Uterus (tissue), 4 donors: ENCODE results near the gene ERVW-1. TPM values are rescaled to one million over a fixed set of nuclear protein-coding genes. Genes with fewer than 3 reads are reported as not detected.

ENCODE experiments used
- DNase-seq, 2 donors: peaks; one replicate each; pipeline ENCODE4 v3.0.0-alpha.2; 2019 to 2020
- H3K27ac ChIP-seq, 2 donors: fragments of 200-600 bp; sonication (generic); 1 replicate in 1 of 2; 2 replicates in 1 of 2; pipeline ENCODE4 v1.5.1; 2016 to 2018
- H3K27me3 ChIP-seq, 2 donors: fragments of 200-600 bp; sonication (generic); one replicate each; pipeline ENCODE4 v1.5.1; 2018 to 2019; ENCODE audit warnings: control low read depth in 1 of 2
- H3K36me3 ChIP-seq, 2 donors: fragments of 200-600 bp; sonication (generic); one replicate each; pipeline ENCODE4 v1.5.1; 2019; ENCODE audit warnings: control low read depth in 1 of 2
- H3K4me1 ChIP-seq, 2 donors: fragments of 200-600 bp; sonication (generic); one replicate each; pipeline ENCODE4 v1.5.1; 2018 to 2019; ENCODE audit warnings: control low read depth in 1 of 2
- H3K4me3 ChIP-seq, 2 donors: fragments of 200-600 bp; sonication (generic); 1 replicate in 1 of 2; 2 replicates in 1 of 2; pipeline ENCODE4 v1.5.1; 2018 to 2019; ENCODE audit warnings: mild to moderate bottlenecking in 1 of 2
- H3K9me3 ChIP-seq, 2 donors: fragments of 200-600 bp; sonication (generic); one replicate each; pipeline ENCODE4 v1.5.1; 2019; ENCODE audit warnings: control low read depth in 1 of 2
- CTCF ChIP-seq, 4 experiments: fragments of 200-600 bp in 2 of 4; fragments of 450-650 bp in 2 of 4; sonication (generic) in 2 of 4; IDR thresholded peaks; one replicate each; pipeline ENCODE4 v1.5.1; 2016 to 2019; ENCODE audit warnings: antibody characterized with exemption in 4 of 4, mild to moderate bottlenecking in 2 of 4, moderate library complexity in 1 of 4
- POLR2A ChIP-seq, 2 donors: fragments of 450-650 bp; IDR thresholded peaks; one replicate each; pipeline ENCODE4 v1.6.1; 2016; ENCODE audit warnings: antibody characterized with exemption in 2 of 2, mild to moderate bottlenecking in 1 of 2, moderate library complexity in 1 of 2
- intact Hi-C: fragments of 100-400 bp; cut with DNase I; formaldehyde crosslinking; loops from one replicate; pipeline ENCODE4 v1.15.1; 2023; ENCODE audit warnings: low total_unique reads
- total RNA-seq, 4 donors: library from RNA; depleted of rRNA in 3 of 4; stranded (reverse); fragments of >200 nt in 3 of 4; gene quantifications; one replicate each; pipeline versions ENCODE4 v1.1.0 to v1.2.4, GENCODE V29; 2014 to 2023
- donor health status: DM: yes; HTN: yes; CAD: no.

Gene ERVW-1
- total RNA-seq, 4 donors from 2014 or later, result not detected

- H3K27me3 ChIP-seq, result no peaks in the 10 kb centered on the region
- no peaks in the 10 kb centered on the region for H3K9me3 ChIP-seq
- no peak for TF ChIP-seq POLR2A (IDR thresholded peaks at IDR 0.05)
- TF ChIP-seq CTCF (IDR thresholded peaks at IDR 0.05), result no peak
- no peaks in the 10 kb centered on the region for H3K4me1 ChIP-seq
- no peaks in the 10 kb centered on the region for H3K36me3 ChIP-seq
- no peak overlapping the region for H3K27ac ChIP-seq
- no peak overlapping the region for H3K4me3 ChIP-seq
- intact Hi-C loops, result no loop called here
- DNase-seq, result no peak
Measured at GRCh38 chr7:92432299-92432946, 45.3 kb downstream of the ERVW-1 start.

- Histone ChIP-seq H3K27me3 (no peaks in the 10 kb centered on the region), H3K4me3 (no peak overlapping the region)
Measured at GRCh38 chr7:92427193-92427592, 50.6 kb downstream of the ERVW-1 start.

GRCh38 chr7:92425311-92425947, 52.3 kb downstream of the ERVW-1 start:
- no peak for TF ChIP-seq POLR2A (IDR thresholded peaks at IDR 0.05)
- no peak for TF ChIP-seq CTCF (IDR thresholded peaks at IDR 0.05)
- H3K9me3 ChIP-seq, result no peaks in the 10 kb centered on the region
- H3K36me3 ChIP-seq, result no peaks in the 10 kb centered on the region
- no peak overlapping the region for H3K27ac ChIP-seq
- intact Hi-C loops, result no loop called here
- no peak for DNase-seq
- H3K27me3 ChIP-seq, result no peaks in the 10 kb centered on the region
- no peaks in the 10 kb centered on the region for H3K4me1 ChIP-seq
- H3K4me3 ChIP-seq, result no peak overlapping the region

More at GRCh38 chr7:92427193-92427592, 50.6 kb downstream of the ERVW-1 start:
- H3K4me1 ChIP-seq, result no peaks in the 10 kb centered on the region
- intact Hi-C loops, result no loop called here
- H3K27ac ChIP-seq, result no peak overlapping the region
- H3K36me3 ChIP-seq, result no peaks in the 10 kb centered on the region
- no peaks in the 10 kb centered on the region for H3K9me3 ChIP-seq
- no peak for DNase-seq
- TF ChIP-seq CTCF (IDR thresholded peaks at IDR 0.05) (no peak), POLR2A (IDR thresholded peaks at IDR 0.05) (no peak)

- H3K27me3 ChIP-seq, result no peaks in the 10 kb centered on the region
- intact Hi-C loops, result no loop called here
- no peaks in the 10 kb centered on the region for H3K36me3 ChIP-seq
- H3K4me3 ChIP-seq, result no peak overlapping the region
- H3K9me3 ChIP-seq, result no peaks in the 10 kb centered on the region
- DNase-seq, result no peak
- TF ChIP-seq POLR2A (IDR thresholded peaks at IDR 0.05) (no peak), CTCF (IDR thresholded peaks at IDR 0.05) (no peak)
- no peaks in the 10 kb centered on the region for H3K4me1 ChIP-seq
- H3K27ac ChIP-seq, result no peak overlapping the region
Measured at GRCh38 chr7:92423710-92424131, 54.0 kb downstream of the ERVW-1 start.

- Histone ChIP-seq H3K27me3 (no peaks in the 10 kb centered on the region), H3K4me1 (no peaks in the 10 kb centered on the region), H3K9me3 (no peaks in the 10 kb centered on the region), H3K27ac (no peak overlapping the region), H3K4me3 (no peak overlapping the region), H3K36me3 (no peaks in the 10 kb centered on the region)
- TF ChIP-seq POLR2A (IDR thresholded peaks at IDR 0.05) (no peak), CTCF (IDR thresholded peaks at IDR 0.05) (no peak)
- intact Hi-C loops, result no loop called here
- DNase-seq, result no peak
Measured at GRCh38 chr7:92422926-92423325, 54.8 kb downstream of the ERVW-1 start.
